ENCODE data around the gene ANGPTL8.

ANGPTL8 gene

DNA sequence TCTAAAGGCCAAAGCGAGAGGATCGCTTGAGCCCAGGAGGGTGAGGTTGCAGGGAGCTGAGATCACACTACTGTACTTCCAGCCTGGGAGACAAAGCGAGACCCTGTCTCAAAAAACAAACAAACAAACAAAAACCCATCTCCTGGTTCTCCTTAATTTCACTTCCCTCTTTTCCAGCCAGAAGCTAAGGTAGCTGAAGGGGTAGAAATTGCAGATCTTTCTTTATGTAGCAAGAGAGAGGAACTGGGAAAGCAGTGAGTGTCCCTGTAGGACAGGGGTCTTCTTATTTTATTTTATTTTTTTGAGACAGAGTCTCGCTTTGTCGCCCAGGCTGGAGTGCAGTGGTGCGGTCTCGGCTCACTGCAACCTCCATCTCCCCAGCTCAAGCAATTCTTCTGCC lies 52.0 kb downstream of the ANGPTL8 start:
- DNase-seq (ENCODE audit: low read depth in 2 of 2): no peak

All from stimulated activated CD4-positive, alpha-beta T cell treated with anti-CD3 and anti-CD28 coated beads, Interleukin-1b, Interleukin-23, amount 100 ng/mL, for 4 hours (primary cell).